Activated CD8-positive, alpha-beta memory T cell treated with anti-CD3 and anti-CD28 coated beads, Interleukin-2, amount 50 U/mL, for 24 hours (primary cell): ENCODE measurements around the gene COL18A1.
"Not testable (repeated sequence)": the region's sequence is repeated elsewhere in the genome, so short reads cannot be mapped to it uniquely, and the experiment has no call there.

Experiments
- DNase-seq: peaks from one replicate; pipeline ENCODE4 v3.0.0-alpha.2; 2020; ENCODE audit errors: extremely low read depth

COL18A1 gene

GRCh38 chr21:45441431-45442255, 36.7 kb downstream of the COL18A1 start:
- DNase-seq: no peak

DNA sequence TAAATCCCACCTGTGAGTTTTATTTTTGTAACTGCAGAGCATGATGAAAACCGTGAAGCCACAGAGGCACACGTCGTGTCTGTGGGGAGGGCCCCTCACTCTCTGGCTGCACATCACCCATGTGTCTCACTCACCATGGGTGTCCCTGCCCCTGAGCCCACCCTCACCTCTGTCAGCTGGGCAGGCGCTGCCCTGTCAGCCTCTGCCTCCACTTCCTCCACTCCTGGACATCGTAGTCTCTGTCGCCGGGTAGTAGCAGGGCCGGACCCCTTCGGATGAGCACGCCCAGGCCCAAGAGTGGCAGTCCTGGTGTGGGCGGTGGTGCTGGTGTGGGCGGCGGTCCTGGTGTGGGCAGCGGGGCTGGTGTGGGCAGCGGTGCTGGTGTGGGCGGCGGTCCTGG, 37.3 kb downstream of the COL18A1 start:
- no peak for DNase-seq

DNA sequence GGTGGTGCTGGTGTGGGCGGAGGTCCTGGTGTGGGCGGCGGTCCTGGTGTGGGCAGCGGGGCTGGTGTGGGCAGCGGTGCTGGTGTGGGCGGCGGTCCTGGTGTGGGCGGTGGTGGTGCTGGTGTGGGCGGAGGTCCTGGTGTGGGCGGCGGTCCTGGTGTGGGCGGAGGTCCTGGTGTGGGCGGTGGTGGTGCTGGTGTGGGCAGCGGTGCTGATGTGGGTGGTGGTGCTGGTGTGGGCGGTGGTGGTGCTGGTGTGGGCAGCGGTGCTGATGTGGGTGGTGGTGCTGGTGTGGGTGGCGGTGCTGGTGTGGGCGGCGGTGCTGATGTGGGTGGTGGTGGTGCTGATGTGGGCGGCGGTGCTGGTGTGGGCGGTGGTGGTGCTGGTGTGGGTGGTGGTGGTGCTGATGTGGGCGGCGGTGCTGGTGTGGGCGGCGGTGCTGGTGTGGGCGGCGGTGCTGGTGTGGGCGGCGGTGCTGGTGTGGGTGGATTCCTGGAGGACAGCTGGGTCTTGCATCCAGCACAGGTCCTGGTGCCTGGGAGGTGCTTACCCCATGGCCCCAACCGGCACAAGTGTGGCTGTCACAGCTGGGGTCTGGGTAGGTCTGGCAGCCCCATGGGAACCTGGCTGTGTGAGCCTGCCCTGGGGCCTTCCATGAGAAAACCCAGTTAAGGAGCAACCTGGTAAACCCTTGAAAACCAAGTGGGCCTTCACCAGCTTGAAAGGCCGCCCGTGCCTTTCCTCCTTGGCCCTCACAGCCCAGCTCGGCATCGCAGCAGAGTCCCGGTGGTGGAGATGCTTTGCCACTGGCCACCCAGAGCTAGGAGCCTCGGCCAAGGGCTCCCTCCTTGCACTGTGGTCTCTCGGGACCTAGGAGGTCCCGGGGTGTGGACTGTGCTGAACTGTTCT, 38.0 kb downstream of the COL18A1 start:
- DNase-seq: not testable (repeated sequence)

GRCh38 chr21:45443595-45444181, 38.7 kb downstream of the COL18A1 start:
- no peak for DNase-seq

- no peak for DNase-seq
Observed at GRCh38 chr21:45444385-45444784, 39.4 kb downstream of the COL18A1 start.

DNA sequence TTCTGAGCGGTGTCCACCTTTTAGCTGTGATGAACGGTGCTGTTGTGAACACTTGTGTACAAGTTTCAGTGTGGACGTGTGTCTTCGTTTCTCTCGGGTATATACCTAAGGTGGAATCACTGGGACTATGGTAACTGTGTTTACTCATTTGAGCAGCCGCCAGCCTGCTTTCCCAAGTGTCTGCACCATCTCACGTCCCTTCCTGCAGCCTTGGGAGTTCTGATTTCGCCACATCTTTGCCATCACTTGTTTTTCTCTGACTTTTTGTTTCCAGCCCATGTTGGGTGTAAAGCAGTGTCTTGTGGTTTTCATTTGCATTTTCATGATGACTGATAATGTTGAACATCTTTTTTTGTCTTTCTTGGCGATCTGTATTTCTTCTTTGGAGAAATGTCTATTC, 40.4 kb downstream of the COL18A1 start:
- no peak for DNase-seq

GRCh38 chr21:45447821-45448220, 42.9 kb downstream of the COL18A1 start:
- no peak for DNase-seq

DNA sequence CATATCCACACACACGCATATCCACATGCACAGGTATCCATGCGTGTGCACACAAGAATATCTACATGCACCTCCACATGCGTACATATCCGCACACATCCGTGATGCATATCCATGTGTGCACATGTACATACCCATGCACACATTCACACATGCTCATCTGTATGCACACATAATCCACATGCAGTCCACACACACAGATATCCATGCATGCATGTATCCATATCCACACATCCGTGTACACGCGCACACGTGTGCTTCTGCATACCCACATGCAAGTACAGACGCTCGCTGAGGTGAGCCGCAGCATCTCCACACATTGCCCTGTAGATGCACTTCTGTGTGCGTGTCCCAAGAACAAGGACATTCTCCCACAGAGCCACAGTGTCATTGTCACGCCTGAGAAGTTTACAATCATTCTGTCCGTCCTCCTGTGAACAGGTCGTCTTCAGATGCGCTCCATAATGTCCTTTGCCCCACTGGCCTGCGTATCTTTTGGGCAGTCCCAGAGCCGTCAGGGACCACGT, 43.4 kb downstream of the COL18A1 start:
- no peak for DNase-seq

GRCh38 chr21:45448810-45449657, 44.1 kb downstream of the COL18A1 start:
- DNase-seq: no peak

DNA sequence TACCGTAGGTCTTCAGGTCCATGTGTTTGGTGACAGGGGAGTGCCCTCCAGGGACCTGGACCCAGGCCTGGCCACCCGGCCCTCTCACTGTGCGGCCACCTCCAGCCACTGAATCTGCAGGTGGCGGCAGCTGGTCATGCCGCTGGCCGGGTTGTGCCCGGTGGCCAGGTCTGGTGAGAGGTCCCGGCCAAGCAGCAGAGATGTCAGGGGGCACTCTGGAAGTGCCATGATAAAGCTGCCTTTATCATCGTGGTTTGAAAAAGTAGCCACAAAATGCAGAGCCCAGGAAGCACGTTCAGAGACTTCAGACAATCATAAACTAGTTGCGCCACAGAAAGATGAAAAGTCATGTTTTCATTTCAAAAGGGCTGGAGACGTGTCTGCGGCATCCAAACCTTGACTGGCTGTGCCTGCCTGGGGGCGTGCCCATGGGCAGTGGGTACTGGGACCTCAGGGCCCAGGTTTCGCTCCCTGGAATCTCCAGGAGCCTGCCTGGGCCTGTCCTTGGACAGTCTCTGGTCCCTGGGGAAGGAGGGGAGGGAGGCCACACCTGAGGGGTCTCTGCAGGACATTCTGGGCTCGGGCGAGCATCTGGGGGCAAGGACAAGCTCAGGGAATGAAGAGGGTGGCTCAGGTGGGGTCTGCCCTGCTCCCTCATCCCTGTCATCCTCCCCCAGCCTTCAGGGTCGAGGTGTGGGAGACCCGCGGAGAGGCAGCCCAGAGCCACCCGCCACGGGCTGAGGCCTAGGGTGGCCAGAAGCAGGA, 44.9 kb downstream of the COL18A1 start:
- no peak for DNase-seq

DNA sequence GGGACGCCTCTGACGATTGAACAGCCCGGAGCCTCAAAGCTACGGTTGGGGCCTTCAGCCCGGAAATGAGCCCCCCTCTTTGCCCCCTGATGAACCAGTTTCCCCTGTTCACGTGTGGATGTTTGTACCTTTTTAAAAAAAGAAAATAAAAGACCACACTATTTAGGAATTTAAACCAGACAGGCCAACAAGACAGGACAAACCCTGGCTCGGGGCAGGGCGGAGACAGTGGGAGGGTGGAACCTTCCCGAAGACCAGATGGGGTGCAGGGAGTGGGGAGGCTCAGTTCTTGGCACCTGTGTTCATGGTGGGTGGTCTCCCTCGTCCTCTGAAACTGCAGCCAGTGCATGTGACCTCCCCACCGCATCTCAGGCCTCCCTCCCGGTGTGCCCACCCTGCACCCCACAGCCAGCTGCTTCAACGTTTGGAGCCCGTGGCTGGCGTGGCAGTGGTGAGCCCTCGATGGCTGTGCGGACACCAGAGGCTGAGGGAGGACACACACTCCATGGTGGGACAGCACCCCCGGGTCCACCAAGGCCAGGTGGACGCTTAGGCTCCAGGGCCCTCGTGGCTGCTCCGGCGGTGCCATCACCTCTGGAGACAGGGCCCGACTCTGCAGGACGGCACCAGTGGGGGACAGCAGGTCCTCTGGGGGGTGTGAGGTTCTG, 45.6 kb downstream of the COL18A1 start:
- DNase-seq: no peak

DNA sequence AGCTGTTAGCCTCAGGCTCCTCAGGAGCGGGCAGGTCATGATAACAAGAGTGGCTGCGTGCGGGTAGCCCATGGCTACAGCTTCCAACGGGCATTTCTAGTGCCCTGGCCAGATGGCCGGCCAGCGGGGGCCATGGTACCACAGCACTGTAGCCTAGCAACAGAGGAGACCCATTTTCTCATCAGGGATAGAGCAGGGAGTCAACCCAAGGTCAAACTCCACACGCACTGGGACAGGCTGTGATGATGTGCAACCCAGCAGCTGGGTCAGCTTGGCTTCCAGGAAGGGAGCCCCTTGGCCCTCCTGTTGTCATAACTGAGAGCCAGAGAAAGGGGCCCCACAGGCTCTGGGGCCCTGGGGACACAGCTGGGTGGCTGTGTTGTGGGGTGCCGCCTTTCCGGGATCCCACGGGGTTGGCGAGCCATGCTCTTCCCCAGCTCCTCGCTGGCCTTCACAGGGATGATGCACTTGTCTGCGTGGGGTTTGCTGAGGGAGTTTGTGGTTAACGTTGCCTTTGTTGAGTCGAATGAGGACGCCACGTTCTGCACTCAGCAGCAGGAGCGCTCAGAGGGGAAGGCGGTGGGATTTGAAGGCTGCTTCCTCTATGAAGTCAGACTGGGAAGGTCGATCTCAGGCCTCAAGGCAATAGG, 46.3 kb downstream of the COL18A1 start:
- DNase-seq: no peak

DNA sequence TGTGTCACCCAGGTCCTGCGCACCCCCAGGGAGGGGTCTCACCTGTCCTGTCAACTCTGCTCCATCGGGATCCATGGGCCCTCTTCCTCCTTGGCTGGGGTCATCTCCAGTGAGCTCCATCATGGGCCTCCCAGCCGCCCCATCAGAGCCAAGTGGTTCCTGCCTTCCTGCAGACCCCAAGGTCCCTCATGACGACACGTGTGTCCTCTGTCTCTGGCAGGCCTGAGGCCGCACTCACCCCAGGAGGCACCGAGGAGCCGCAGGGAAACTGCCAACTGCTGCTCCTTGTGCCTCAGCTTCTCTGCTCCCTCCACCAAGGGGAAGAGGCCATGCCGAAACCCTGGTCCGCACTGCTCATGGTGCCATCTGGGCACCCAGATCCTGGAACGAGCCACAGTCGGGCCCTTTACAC, 46.8 kb downstream of the COL18A1 start:
- DNase-seq: no peak

DNA sequence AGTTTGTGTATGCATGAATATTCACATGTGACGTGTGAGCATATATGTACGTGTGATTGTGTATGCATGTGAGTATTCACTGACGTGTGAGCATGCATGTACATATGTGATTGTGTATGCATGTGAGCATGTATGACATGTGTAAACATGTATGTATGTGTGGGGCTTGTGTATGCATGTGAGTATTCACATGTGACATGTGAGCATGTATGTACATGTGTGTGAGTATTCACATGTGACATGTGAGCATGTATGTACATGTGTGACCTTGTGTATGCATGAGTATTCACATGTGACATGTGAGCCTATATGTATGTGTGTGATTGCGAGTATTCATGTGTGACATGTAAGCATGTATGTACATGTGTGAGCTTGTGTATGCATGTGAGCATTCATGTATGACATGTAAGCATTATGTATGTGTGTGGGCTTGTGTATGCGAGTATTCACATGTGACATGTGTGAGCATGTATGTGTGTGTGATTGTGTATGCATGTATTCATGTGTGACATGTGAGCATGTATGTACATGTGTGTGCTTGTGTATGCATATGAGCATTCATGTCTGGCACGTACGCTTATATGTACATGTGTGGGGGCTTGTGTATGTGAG, 47.8 kb downstream of the COL18A1 start:
- DNase-seq: no peak

DNA sequence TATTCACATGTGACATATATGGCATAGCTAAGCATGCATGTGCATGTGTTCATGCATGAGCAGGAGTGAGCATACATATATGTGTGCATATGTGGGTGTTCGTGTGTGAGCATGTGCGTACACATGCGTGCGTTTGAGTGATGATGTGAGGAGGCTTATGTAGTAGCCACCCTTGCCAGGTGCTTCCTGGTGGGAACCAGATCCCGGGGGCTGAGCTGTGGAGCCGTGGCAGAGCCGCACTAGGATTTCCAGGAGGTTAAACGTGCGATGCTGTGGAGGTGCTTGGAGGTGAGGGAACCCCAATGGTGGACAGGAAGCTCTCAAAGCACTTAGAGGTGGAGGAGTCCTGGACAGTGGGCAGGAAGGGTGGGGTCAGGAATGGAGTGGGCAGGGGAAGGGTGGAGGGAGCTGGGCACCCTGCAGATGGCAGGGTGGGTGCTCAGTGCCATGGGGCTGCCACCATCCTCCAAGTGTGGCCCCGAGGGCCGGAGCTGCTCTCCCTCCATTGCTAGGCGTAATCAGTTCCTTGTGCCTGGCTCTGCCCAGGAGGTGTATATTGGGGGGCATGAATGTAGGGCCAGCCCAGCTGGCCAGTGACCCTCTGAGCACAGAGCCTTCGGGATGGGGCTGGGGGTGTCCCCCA, 48.5 kb downstream of the COL18A1 start:
- no peak for DNase-seq

- no peak for DNase-seq
Observed at GRCh38 chr21:45454060-45454925, 49.3 kb downstream of the COL18A1 start.

- no peak for DNase-seq
Observed at GRCh38 chr21:45454926-45455673, 50.1 kb downstream of the COL18A1 start.
